Stimulated activated CD4-positive, alpha-beta T cell treated with anti-CD3 and anti-CD28 coated beads, Interleukin-15, amount 100 ng/mL, for 24 hours (primary cell): ENCODE measurements around the gene IL1A.

Experiments used
- DNase-seq: peaks from one replicate; pipeline ENCODE4 v3.0.0-alpha.2; 2020

The IL1A gene

DNA sequence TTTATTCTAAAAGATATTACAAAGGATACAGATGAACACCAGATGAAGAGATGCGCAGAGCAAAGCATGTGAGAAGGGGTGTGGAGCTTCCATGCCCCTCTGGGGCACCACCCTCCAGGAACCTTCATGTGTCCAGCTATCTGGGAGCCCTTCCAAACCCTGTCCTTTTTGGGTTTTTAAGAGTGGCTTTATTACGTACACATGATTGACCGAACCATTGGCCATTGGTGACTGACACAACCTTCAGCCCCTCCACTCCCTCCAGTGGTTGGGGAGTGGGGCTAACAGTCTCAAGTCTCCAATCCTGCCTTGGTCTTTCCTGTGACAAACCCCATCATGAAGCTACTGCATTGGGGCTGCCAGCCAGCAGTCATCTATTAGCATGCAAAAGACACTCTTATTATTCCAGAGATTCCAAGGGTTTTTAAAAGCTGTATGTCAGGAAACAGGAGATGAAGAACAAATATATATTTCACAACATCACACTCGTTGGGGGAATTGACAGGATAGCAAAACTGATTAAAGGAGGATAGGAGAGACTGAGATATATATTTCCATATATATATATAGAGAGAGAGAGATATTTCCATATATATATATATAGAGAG, 32.9 kb upstream of the IL1A start:
- no peak for DNase-seq

- DNase-seq, result no peak
These were observed 30.0 kb upstream of the IL1A start for GRCh38 chr2:112814278-112814677.

DNA sequence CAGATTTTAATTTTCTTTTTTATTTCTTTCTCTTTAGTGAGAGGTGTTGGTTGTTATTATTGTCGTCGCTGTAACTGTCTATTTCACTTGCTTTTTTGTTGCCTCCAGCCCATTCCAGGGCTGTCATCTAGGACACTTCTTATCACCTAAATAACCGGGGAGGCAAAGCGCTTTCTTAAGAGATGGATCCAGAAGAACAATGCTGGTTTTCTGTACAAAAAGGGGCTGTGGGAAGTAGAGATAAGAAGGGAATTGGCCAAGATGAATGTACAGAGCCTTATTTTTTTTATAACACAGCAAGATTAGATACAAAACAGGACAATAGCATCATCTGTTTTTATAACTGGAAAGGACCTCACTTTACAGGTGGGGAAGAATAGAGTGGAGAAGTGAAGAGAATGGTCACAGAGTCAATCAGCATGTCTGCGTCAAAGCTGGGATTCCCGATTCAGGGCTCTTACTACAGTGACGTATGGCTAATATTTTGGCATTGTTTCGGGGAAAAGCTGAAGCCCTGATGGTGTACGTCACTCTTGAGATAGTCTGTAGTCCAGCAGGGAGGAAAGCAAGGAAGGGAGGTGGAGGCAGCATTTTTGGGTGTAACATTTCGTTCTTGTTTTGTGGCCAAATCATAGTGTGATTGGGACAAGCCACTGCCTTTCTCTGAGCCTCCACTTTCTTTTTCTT, 29.1 kb upstream of the IL1A start:
- no peak for DNase-seq

GRCh38 chr2:112812318-112813267, 28.3 kb upstream of the IL1A start:
- no peak for DNase-seq

DNA sequence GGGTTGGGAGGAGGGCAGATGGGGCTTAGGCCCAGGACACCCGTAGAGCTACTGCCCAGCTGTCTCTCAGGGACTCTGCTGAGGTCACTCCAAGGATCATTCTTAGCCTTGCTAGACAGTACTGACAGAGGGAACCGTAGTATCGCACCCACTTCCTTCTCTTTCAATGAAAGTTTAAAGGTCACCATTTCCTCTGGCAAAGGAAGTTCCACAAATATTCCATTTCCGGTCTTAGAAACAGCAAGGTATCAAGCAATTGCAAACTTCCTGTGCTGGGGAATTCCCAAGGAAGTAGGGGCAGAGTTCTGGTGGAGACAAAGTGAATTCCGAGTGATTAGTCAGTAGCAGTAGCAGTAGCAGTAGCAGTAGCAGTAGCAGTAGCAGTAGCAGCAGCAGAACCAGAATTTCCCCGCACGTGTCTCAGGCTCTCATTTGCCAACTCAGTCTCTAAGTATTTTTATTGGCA, 27.6 kb upstream of the IL1A start:
- peak; percentile 46 for DNase-seq

DNA sequence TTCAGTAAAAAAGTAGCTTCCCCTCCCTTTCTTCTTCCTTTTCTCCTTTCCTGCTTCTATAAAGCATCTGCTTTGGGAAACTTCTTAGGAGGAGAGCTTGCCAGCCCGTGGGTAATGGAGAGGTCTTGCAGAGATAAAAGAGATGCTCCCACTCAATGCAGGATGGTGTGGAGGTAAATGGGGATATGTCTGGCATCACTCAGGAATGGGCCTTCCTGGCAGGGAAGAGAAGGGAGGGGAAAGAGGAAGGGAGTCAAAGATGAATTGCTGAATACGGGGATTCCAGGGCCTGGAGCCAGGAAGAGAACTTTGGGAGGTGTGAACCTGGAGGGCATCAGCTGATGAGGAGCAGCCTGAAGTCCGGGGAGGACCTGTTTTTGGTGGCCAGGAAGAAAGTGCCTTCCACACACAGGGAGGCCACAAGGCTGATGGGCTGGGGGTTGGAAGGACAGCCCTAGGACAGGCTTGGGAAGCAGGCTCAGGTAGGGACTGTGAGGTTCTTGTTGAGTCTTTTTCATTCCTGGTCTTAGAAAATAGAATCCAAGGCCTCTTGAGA, 27.1 kb upstream of the IL1A start:
- no peak for DNase-seq

GRCh38 chr2:112809112-112809511, 24.8 kb upstream of the IL1A start:
- no peak for DNase-seq

DNA sequence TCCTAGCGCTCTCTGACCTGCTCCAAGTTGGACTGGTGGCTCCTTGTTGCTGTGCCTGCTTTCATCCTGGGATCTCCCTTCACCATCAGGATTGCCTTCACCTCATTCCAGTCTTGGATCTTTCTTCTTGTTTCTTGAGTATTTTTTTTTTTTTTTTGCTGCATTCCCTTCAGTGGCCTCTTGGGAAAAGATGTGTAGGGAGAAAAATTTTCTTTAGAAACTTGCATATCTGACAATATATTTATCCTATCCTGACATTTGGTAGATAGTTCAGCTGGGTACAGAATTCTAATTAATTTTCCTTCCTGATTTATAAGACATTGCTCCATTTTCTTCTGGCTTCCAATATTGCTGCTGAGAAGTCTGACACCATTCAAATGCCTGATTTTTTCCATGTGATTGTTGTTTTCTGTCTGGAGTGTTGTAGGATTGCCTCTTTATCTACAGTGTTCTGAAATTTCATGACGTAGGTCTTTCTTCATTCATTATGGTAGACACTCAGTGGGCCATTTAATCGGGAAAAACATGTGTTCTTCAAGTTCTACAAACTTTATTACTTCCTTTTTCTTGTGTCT, 23.0 kb upstream of the IL1A start:
- DNase-seq, result no peak

- DNase-seq, result no peak
These were observed 21.2 kb upstream of the IL1A start for GRCh38 chr2:112805542-112805941.

DNA sequence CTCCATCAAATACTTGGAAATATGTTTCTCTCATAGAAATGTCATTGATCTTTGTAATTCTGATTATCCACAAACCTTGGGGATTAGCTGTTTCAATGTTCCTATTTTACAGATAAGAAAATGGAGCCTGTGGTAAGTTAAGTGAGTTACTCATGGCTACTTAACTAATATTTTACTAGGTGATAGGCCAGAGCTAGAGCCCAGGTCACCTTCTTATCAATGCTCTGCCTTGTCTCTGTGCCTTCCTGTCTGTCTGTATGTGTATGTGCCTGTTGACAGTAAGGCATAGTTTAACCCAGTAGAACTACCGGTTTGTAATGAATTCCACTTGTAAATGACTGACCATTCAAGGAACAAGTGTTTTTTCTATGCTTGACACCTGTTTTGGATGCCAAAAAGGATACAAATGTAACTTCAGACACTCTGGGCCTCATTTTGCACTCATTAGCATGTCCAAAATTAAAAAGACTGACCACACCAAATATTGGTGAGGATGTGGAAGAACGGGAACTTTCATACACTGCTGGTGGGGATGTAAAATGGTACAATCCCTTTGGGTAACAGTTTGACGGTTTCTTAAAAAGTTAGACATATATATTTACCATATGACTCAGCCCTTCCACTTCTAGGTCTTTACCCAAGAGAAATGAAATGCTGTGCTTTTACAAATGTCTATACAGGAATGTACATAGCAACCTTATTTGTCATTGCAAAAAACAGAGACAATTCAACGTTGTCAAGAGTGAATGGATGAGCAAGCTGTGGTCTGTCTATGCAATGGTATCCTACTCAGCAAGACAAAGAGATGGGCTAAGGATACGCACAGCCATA, 19.6 kb upstream of the IL1A start:
- no peak for DNase-seq

DNA sequence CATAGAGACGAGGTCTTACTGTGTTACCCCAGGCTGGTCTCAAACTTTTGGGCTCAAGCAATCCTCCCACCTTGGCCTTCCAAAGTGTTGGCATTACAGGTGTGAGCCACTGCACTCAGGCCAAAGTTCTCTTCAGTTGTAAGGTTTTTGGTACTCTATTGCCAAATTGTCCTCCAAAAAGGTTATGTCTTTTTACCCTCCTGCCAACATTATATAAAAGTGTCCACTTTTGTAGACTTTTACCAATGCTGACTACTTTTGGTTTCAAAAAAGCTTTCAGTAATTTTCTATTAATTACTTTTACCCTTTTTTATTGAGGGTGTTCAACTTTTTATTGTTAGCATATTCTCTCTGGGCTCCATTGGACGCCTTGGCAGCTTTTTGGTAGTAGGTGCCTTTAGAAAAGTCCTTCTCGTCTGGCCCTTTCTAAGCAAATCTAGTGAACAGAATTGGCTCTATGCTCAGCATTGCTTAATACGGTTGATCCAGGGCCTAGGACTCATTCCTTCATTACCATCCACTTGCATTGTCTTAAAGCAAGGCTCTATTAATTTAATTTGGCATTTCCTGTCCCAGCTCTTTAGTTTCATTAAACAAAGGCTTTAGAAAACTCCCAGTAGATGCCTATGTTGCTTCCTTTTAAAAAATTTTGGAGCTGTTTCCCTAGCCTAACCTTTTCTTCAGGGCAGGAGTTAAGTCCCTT, 16.7 kb upstream of the IL1A start:
- no peak for DNase-seq

DNA sequence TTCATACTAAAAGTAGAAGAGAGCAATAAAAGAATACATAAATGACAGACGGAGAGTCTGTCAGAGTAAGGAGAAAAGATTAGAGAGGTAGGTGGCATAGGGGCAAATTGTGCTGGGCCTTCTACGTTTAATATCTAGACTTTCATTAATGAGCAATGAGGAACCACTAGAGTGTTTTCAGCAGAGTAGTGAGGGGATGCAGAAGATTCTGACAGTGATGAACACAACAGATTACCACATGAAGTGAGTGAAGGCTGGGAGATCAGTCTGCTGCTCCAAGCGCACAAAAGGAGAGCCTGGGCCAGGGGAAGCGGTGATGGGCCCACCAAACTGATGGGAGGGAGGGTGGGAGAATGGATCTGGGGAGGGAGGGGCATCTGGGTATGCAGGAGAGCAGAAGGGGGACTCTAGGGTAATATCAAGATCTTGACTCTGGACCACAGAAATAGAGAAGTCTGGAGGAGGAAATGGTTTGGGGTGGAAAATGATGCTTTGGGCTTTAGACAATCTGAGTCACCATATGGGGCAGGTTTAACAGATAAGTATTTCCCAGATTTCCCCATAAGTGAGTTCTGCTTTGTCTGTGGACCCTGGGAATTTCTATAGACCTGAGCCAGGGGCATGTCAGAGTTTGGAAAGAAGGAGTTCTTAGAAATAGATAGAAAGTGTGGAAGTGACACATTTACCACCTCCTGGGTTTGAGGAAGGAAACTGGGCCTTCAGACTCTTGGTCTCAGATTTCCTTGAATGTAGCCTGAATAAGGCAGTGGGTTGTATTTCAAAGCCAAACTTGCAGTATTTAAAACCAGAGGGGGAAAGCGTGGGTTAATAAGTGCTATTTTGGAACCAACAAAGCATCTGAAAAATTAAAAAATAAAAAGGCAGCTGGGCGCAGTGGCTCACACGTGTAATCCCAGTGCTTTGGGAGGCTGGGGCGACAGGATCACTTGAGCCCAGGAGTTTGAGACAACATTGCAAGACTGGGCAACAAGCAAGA, 15.0 kb upstream of the IL1A start:
- DNase-seq, result no peak

DNA sequence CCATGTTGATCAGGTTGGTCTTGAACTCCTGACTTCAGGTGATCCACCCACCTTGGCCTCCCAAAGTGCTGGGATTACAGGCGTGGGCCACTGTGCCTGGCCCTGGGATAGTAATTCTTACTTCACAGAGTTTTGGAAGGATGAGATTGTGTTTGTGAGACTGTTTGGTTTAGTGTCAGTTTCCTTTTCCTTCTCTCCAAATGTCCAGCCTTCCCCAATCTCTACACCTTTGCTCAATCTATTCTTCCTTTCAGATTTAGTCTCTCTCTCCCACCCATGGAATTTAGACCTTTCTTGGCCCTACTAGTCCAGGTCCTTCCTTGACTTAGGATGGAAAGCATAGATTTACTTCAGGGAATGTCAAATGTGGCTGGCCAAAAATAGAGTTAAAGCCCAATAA, 12.2 kb upstream of the IL1A start:
- DNase-seq, result no peak

- DNase-seq, result no peak
These were observed 11.5 kb upstream of the IL1A start for GRCh38 chr2:112795774-112796173.

DNA sequence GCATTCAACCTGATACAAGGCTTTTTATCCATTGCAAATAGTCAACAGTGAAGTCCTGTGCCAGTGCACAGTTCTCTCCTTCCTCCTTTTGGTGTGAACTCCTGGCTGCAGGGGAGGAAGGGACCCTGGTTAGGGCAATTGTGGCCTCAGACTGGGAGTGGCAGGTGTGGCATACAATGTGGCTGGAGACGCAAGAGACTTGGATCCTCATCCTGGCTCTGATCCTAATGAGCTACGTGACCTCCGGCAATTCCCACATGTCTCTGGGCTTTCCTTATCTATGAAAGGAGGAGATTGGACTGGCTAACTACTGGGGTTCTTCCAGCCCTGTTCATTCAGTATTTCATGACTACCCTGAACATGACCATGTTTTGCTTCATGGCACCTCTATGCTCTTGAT, 10.5 kb upstream of the IL1A start:
- no peak for DNase-seq

- peak; percentile 41 for DNase-seq
These were observed 9.9 kb upstream of the IL1A start for GRCh38 chr2:112794131-112794733.

DNA sequence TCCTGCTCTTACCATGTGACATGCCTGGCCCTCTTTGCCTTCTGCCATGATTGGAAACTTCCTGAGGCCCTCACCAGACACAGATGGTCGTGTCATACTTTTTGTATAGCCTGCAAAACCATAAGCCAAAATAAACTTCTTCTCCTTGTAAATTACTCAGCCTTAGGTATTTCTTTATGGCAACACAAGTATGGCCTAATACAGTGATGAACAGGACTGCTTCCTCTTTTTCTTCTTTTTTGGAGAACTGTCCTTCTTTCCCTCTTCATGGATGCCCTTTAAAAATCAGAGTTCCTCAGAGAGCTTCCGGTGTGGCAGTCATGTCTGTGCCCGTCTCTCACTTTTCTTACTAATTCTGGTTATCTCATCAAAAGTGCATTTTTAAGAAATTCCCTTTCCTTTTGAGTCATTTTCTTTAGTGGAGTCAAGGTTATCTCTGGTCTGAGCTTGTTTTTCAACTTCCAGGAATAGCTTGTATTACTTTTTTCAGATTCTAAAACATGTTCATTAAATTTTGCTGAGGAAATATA, 9.2 kb upstream of the IL1A start:
- DNase-seq, result no peak

GRCh38 chr2:112792419-112792818, 8.1 kb upstream of the IL1A start:
- DNase-seq, result no peak

GRCh38 chr2:112791693-112792230, 7.5 kb upstream of the IL1A start:
- DNase-seq, result no peak
